ENCODE data around the gene SHISA8. TPM values are rescaled to one million over a fixed set of nuclear protein-coding genes. Genes with fewer than 3 reads are reported as not detected.
"Not testable (repeated sequence)": the region's sequence is repeated elsewhere in the genome, so short reads cannot be mapped to it uniquely, and the experiment has no call there.

The SHISA8 gene
- total RNA-seq, 1 donor = 0.52 TPM

- Histone ChIP-seq H3K9me3 (ENCODE audit: low read depth, low read length) (no peaks in the 10 kb centered on the region), H3K27me3 (ENCODE audit: insufficient read depth, low read length) (no peaks in the 10 kb centered on the region), H3K4me1 (ENCODE audit: insufficient read depth, low read length) (peaks cover 5% of the 10 kb centered on the region), H3K4me3 (ENCODE audit: low read length) (no peak overlapping the region)
Observed at GRCh38 chr22:41875531-41876270, 39.2 kb downstream of the SHISA8 start.

DNA sequence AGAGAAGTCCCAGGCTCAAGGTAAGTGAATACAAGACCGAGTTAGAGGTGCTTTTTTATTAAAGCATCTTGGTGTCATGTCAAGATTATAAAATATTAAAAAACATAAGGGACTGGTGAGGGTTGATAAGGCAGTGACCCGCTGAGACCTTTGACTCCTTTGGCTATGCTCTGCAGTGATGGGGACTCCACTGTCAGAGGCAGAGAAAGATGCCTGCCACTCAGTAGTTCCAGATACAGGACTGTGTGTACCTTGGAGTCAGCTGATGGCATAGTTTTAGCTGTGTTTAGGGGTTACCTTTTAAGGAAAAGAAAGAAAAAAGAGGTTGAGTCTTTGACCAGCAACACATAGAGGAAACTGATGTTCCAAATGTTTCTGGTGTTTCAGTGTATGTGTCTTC lies 40.8 kb downstream of the SHISA8 start:
- Histone ChIP-seq H3K27me3 (ENCODE audit: insufficient read depth, low read length) (no peaks in the 10 kb centered on the region), H3K4me3 (ENCODE audit: low read length) (no peak overlapping the region), H3K9me3 (ENCODE audit: low read depth, low read length) (no peaks in the 10 kb centered on the region), H3K4me1 (ENCODE audit: insufficient read depth, low read length) (peaks cover 5% of the 10 kb centered on the region)

DNA sequence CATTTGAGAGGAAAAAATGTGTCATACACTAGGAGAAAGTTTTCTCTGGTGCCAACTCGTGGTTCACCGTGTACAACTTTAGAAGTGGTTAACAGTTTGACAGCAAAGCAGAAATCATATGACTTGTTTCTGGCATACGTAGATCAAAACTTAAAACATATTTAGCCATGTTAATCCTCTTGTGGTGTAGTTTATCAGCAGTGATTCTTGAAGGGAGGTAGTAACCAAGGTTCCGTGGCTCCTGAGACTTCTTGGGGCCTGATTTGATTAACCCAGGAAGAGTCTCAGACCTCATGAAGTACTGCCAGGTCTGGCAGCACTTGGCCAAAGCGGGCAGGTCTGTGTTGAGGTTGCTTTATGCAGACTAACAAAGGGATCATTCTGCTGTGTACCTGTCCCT lies 41.5 kb downstream of the SHISA8 start:
- Histone ChIP-seq H3K27me3 (ENCODE audit: insufficient read depth, low read length) (no peaks in the 10 kb centered on the region), H3K4me3 (ENCODE audit: low read length) (no peak overlapping the region), H3K4me1 (ENCODE audit: insufficient read depth, low read length) (peaks cover 5% of the 10 kb centered on the region), H3K9me3 (ENCODE audit: low read depth, low read length) (no peaks in the 10 kb centered on the region)

DNA sequence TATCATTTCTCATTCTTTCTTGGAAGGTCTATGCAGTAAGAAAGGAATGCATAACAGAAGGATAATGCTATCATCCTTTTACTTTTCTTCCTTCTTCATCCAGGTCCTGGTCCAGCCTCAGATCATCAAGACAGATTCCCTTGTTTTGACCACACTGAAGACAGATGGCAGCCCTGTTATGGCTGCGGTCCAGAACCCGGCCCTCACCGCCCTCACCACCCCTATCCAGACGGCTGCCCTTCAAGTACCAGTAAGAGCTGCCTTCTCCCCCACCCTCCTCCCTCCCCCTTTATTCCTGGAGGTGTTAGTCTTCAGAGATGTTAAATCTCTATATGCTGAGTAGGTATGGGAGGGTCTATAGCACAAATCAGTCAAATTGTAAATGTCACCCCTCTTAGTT lies 44.1 kb downstream of the SHISA8 start:
- Histone ChIP-seq H3K9me3 (ENCODE audit: low read depth, low read length) (no peaks in the 10 kb centered on the region), H3K4me3 (ENCODE audit: low read length) (no peak overlapping the region), H3K27me3 (ENCODE audit: insufficient read depth, low read length) (no peaks in the 10 kb centered on the region), H3K4me1 (ENCODE audit: insufficient read depth, low read length) (peaks cover 5% of the 10 kb centered on the region)

GRCh38 chr22:41870081-41870480 lies 44.8 kb downstream of the SHISA8 start:
- not testable (repeated sequence) for H3K4me3 ChIP-seq (ENCODE audit: low read length); H3K9me3 ChIP-seq (ENCODE audit: low read depth, low read length); H3K27me3 ChIP-seq (ENCODE audit: insufficient read depth, low read length); H3K4me1 ChIP-seq (ENCODE audit: insufficient read depth, low read length)

DNA sequence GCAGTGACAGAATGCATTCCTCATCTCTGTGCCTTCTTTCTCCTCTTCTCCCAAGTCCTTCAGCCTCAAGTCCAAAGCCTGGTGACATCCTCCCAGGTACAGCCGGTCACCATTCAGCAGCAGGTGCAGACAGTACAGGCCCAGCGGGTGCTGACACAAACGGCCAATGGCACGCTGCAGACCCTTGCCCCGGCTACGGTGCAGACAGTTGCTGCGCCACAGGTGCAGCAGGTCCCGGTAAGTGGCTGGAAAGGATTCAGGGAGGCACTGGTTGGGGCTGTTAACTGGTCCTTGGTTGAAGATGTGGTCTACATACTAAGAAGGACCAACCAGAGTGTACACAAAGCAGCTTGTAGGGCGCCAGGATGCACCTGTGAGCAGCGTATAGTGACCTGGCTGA lies 46.3 kb downstream of the SHISA8 start:
- H3K4me1 ChIP-seq (ENCODE audit: insufficient read depth, low read length) = peaks cover 9% of the 10 kb centered on the region
- H3K9me3 ChIP-seq (ENCODE audit: low read depth, low read length) = no peaks in the 10 kb centered on the region
- H3K27me3 ChIP-seq (ENCODE audit: insufficient read depth, low read length) = no peaks in the 10 kb centered on the region
- H3K4me3 ChIP-seq (ENCODE audit: low read length) = no peak overlapping the region

DNA sequence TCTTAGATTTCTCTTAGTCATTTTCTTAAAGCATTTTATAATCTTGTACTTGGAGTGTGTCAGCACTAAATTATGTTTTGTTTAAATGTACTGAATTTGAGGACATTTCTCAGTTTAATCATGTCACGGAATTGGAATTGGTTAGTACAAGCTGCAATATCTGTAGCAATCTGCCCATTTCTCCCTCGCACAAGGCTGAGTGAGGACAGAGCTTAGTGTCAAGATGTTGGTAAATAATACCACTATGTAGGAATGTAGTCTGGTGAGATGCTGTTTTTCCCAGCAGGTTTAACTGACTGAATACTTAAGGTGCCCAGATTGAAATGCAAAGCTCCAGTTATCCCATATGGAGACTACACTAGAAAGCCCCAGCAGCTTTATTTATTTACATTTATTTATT lies 51.4 kb downstream of the SHISA8 start:
- H3K4me3 ChIP-seq (ENCODE audit: low read length) = no peak overlapping the region

DNA sequence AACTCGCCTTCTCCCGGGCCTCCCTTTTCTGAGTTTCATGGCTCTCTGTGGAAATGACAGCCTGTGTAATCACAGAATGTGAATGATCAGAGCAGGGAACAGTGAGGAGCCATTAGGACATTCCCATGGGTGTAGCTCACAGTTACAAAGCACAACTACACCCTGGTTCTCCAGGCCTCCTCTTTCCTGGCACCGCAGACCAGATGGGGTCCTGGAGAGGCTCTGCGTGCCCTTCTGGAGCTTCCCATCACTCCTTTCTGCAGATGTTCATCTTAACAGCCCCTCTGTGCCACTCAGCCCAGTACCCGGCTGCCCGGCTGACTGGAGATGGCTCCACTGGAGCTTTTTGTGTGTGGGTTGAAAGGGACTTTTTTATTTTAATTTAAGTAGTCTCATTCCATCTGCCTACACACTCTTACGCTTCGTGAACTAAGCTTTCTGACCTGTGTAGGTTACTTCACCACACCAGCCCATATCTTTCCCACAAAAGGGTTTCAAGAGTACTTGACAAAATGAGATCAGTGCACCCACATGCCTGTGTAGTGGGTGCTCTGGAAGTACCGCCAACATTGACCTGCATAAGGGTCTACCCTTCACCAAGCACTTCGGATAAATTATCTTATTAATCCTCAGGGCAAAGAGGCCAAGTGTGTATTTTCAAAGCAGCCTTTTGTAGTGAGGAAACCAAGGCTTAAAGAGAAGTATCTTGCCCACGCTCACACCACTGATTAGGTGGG lies 52.2 kb downstream of the SHISA8 start:
- H3K27me3 ChIP-seq (ENCODE audit: insufficient read depth, low read length) = no peaks in the 10 kb centered on the region
- H3K9me3 ChIP-seq (ENCODE audit: low read depth, low read length) = no peaks in the 10 kb centered on the region
- H3K4me3 ChIP-seq (ENCODE audit: low read length) = no peak overlapping the region
- peaks cover 54% of the 10 kb centered on the region for H3K4me1 ChIP-seq (ENCODE audit: insufficient read depth, low read length)

More for the DNA sequence above, 51.4 kb downstream of the SHISA8 start:
- Histone ChIP-seq H3K4me1 (ENCODE audit: insufficient read depth, low read length) (peaks cover 50% of the 10 kb centered on the region), H3K27me3 (ENCODE audit: insufficient read depth, low read length) (no peaks in the 10 kb centered on the region), H3K9me3 (ENCODE audit: low read depth, low read length) (no peaks in the 10 kb centered on the region)

GRCh38 chr22:41862160-41862529 lies 52.7 kb downstream of the SHISA8 start:
- peaks cover 59% of the 10 kb centered on the region for H3K4me1 ChIP-seq (ENCODE audit: insufficient read depth, low read length)
- no peaks in the 10 kb centered on the region for H3K9me3 ChIP-seq (ENCODE audit: low read depth, low read length)
- no peak overlapping the region for H3K4me3 ChIP-seq (ENCODE audit: low read length)
- H3K27me3 ChIP-seq (ENCODE audit: insufficient read depth, low read length) = no peaks in the 10 kb centered on the region

Other genes starting within 250 kb of the SHISA8 start
- gene SNU13, start 226.2 kb downstream of the SHISA8 start, total RNA-seq = 66.3 TPM
- 63.5 TPM for gene MEI1, start 215.6 kb downstream of the SHISA8 start, total RNA-seq
- 13.6 TPM for gene CCDC134, start 114.4 kb downstream of the SHISA8 start, total RNA-seq
- gene SREBF2, start 82.0 kb downstream of the SHISA8 start, total RNA-seq = 47.9 TPM
- 15.7 TPM for gene TNFRSF13C, start 11.7 kb upstream of the SHISA8 start, total RNA-seq
- gene CENPM, start 32.1 kb upstream of the SHISA8 start, total RNA-seq = 11.9 TPM
- 0.10 TPM for gene SEPTIN3, start 54.4 kb upstream of the SHISA8 start, total RNA-seq
- gene WBP2NL, start 83.7 kb upstream of the SHISA8 start, total RNA-seq = 0.42 TPM
- gene NAGA, start 155.7 kb upstream of the SHISA8 start, total RNA-seq = 42.8 TPM
- 0.94 TPM for gene PHETA2, start 159.2 kb upstream of the SHISA8 start, total RNA-seq
- 14.9 TPM for gene SMDT1, start 164.6 kb upstream of the SHISA8 start, total RNA-seq
- 49.3 TPM for gene NDUFA6, start 175.7 kb upstream of the SHISA8 start, total RNA-seq
- gene CYP2D6, start 215.7 kb upstream of the SHISA8 start, total RNA-seq = 0.84 TPM